HCT116 (cell line): Measurements from ENCODE around the gene CFAP99. TPM values are rescaled to one million over a fixed set of nuclear protein-coding genes. Genes with fewer than 3 reads are reported as not detected.

Experiments
- ATAC-seq: fragments of 200-7000 bp; cut with Tn5 transposase; 2 replicates; pipeline ENCODE4 v1.9.1; 2020; ENCODE audit warnings: mild to moderate bottlenecking, moderate library complexity
- BruUV-seq: library from RNA; stranded (reverse); fragments of 400-500 nt; replicated peaks from 2 replicates; lab custom pipeline; 2021; lab: Mats Ljungman, UMichigan
- CTCF ChIA-PET: fragments of 300-600 bp; sonication (Branson Sonifier 250); formaldehyde crosslinking; loops from one replicate; lab custom pipeline; 2021; ENCODE audit warnings: antibody characterized with exemption; lab: Charles Lee
- POLR2A ChIA-PET: fragments of 300-600, 350-600 bp; sonication (Branson Sonifier 250); formaldehyde crosslinking; loops from one replicate; lab custom pipeline; 2021; ENCODE audit warnings: antibody characterized with exemption; lab: Charles Lee
- RAD21 ChIA-PET, 2 experiments: fragments of 300-600 bp; sonication (Branson Sonifier 250); formaldehyde crosslinking; loops; one replicate each; lab custom pipeline; 2023; ENCODE audit warnings: low total read pairs in 2 of 2; ENCODE audit not compliant: uncharacterized antibody in 2 of 2, unreplicated experiment in 2 of 2, low non-redundant PET in 1 of 2; lab: Charles Lee
- DNase-seq: peaks from one replicate; pipeline ENCODE4 v3.0.0-alpha.2; 2010; ENCODE audit warnings: low read depth, low spot score
- H2AFZ ChIP-seq: fragments of 200-600 bp; shearing (Covaris generic), sonication (generic); 2 replicates; pipeline ENCODE4 v1.6.1; 2017; ENCODE audit warnings: low read depth, mixed run types, mixed read lengths, antibody characterized with exemption, low read length; ENCODE audit not compliant: poor library complexity, severe bottlenecking
- H3K27ac ChIP-seq: 2 replicates; pipeline ENCODE4 v1.5.1; 2012; ENCODE audit warnings: low read depth, low read length
- H3K27me3 ChIP-seq: fragments of 200-600 bp; sonication (generic); 2 replicates; pipeline ENCODE4 v1.6.1; 2016; ENCODE audit warnings: mixed run types, low read length, mixed read lengths; ENCODE audit not compliant: insufficient read depth
- H3K36me3 ChIP-seq, 2 experiments: fragments of 200-500 bp in 1 of 2; fragments of 200-600 bp in 1 of 2; sonication (Bioruptor generic) in 1 of 2; sonication (generic) in 1 of 2; 2 replicates each; pipeline versions ENCODE4 v1.5.1 to v1.6.1; 2014 to 2016; ENCODE audit warnings: low read length in 2 of 2, inconsistent platforms in 1 of 2, mixed read lengths in 1 of 2, mixed run types in 1 of 2; ENCODE audit not compliant: insufficient read depth in 2 of 2, control insufficient read depth in 1 of 2
- H3K4me1 ChIP-seq, 2 experiments: fragments of 200-600 bp in 1 of 2; sonication (generic) in 1 of 2; 2 replicates each; pipeline versions ENCODE4 v1.5.1 to v1.6.1; 2012 to 2017; ENCODE audit warnings: low read length in 2 of 2, inconsistent platforms in 1 of 2, mild to moderate bottlenecking in 1 of 2, mixed read lengths in 1 of 2, mixed run types in 1 of 2, moderate library complexity in 1 of 2; ENCODE audit not compliant: insufficient read depth in 2 of 2, control insufficient read depth in 1 of 2
- H3K4me2 ChIP-seq: fragments of 200-600 bp; sonication (generic); 2 replicates; pipeline ENCODE4 v1.6.1; 2017; ENCODE audit warnings: mixed run types, low read length, mixed read lengths
- H3K4me3 ChIP-seq, 2 experiments: fragments of 200-600 bp in 1 of 2; sonication (generic) in 1 of 2; replicated peaks in 1 of 2; 2 replicates each; pipeline ENCODE4 v1.5.1; 2011 to 2016; ENCODE audit warnings: low read length in 2 of 2, control low read depth in 1 of 2, low read depth in 1 of 2, mild to moderate bottlenecking in 1 of 2, mixed read lengths in 1 of 2, mixed run types in 1 of 2
- H3K79me2 ChIP-seq: fragments of 200-600 bp; sonication (generic); 2 replicates; pipeline ENCODE4 v1.6.1; 2017; ENCODE audit warnings: mild to moderate bottlenecking, mixed run types, low read length, moderate library complexity, mixed read lengths; ENCODE audit not compliant: insufficient read depth
- H3K9ac ChIP-seq: fragments of 200-600 bp; sonication (generic); 2 replicates; pipeline ENCODE4 v1.6.1; 2016; ENCODE audit warnings: low read length, mixed read lengths
- H3K9me2 ChIP-seq: fragments of 200-600 bp; sonication (generic), shearing (Covaris generic); 2 replicates; pipeline ENCODE4 v1.6.1; 2017; ENCODE audit warnings: mixed run types, mild to moderate bottlenecking, moderate library complexity; ENCODE audit not compliant: insufficient read depth
- H3K9me3 ChIP-seq, 2 experiments: fragments of 200-500 bp in 1 of 2; fragments of 200-600 bp in 1 of 2; sonication (Bioruptor generic) in 1 of 2; sonication (generic) in 1 of 2; 2 replicates each; pipeline ENCODE4 v1.6.1; 2014 to 2017; ENCODE audit warnings: low read length in 2 of 2, mixed read lengths in 2 of 2, inconsistent platforms in 1 of 2, low read depth in 1 of 2, mild to moderate bottlenecking in 1 of 2, mixed run types in 1 of 2, moderate library complexity in 1 of 2; ENCODE audit not compliant: control insufficient read depth in 1 of 2, insufficient read depth in 1 of 2
- H4K20me1 ChIP-seq: fragments of 200-600 bp; sonication (generic), shearing (Covaris generic); 2 replicates; pipeline ENCODE4 v1.6.1; 2017; ENCODE audit warnings: mixed run types, mild to moderate bottlenecking, moderate library complexity; ENCODE audit not compliant: insufficient read depth
- CBX3 ChIP-seq: IDR thresholded peaks from 2 replicates; pipeline ENCODE4 v1.6.1; 2012; ENCODE audit warnings: low read depth
- EGR1 ChIP-seq: IDR thresholded peaks from 2 replicates; pipeline ENCODE4 v1.6.1; 2012; ENCODE audit warnings: low read depth
- EZH2 ChIP-seq: fragments of 200-600 bp; sonication (generic); IDR thresholded peaks from 2 replicates; pipeline ENCODE4 v1.6.1; 2017; ENCODE audit warnings: antibody characterized with exemption, mixed run types
- EZH2phosphoT487 ChIP-seq: fragments of 200-600 bp; IDR thresholded peaks from 2 replicates; pipeline ENCODE4 v1.6.1; 2018; ENCODE audit warnings: antibody characterized with exemption, borderline replicate concordance
- SP1 ChIP-seq: IDR thresholded peaks from 2 replicates; pipeline ENCODE4 v1.6.1; 2012; ENCODE audit warnings: low read depth
- SRF ChIP-seq: IDR thresholded peaks from 2 replicates; pipeline ENCODE4 v1.6.1; 2012; ENCODE audit warnings: low read depth
- ZBTB33 ChIP-seq: IDR thresholded peaks from 2 replicates; pipeline ENCODE4 v1.6.1; 2011; ENCODE audit warnings: mild to moderate bottlenecking, low read length, moderate library complexity; ENCODE audit not compliant: insufficient replicate concordance; ENCODE audit errors: extremely low read depth
- intact Hi-C: fragments of 100-400 bp; cut with micrococcal nuclease; formaldehyde crosslinking; loops from 2 replicates; pipeline ENCODE4 v1.10.0; 2022
- total RNA-seq: library from RNA; stranded (reverse); gene quantifications from one replicate; pipeline ENCODE4 v1.2.1, GENCODE V29; 2021; ENCODE audit not compliant: unreplicated experiment
- TF ChIP-seq, protein P1 (sequence below): IDR thresholded peaks from 2 replicates; pipeline ENCODE4 v1.6.1; 2012

Gene CFAP99
- total RNA-seq, 1 experiment from 2014 or later, result 0.42 TPM

DNA sequence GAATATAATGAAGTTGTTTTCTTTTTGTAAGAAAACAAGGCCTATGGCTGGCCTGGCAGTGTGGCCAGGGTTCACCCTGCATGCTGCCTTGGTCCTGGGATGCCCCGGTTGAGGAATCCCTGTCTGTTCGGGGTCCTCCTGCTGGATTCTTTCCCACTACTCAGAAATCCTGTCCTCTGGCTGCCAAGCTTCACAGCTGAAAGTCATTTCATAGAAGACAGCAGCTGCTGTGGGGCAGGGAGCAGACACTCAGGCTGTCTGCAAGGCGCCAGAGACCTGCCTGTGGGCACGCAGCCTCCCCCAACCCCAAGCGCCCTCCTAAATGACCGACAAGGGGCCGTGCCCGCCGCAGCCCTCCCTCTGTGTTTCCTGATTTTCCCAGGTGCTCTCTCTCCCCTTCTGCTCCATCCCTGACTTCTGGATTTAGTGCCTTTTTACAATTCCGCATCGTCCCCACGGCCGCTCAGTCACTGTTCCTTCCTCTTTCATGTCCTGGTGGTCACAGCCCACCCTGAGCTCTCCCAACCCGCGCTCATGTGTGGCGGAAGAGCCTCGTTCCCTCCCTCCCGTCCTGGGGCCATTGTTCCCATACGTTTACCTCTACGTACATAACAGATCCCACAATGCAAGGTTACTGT is 27.9 kb upstream of the CFAP99 start (continued):
- TF ChIP-seq ZBTB33 (no peak), EGR1 (no peak), SP1 (no peak), EZH2phosphoT487 (no peak)
- TF ChIP-seq, protein P1, sequence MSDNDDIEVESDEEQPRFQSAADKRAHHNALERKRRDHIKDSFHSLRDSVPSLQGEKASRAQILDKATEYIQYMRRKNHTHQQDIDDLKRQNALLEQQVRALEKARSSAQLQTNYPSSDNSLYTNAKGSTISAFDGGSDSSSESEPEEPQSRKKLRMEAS, result no peak

GRCh38 chr4:2393353-2394270 is 25.1 kb upstream of the CFAP99 start:
- no peaks in the 10 kb centered on the region for H3K9me2 ChIP-seq
- no TSS peak for BruUV-seq
- no peak overlapping the region for H2AFZ ChIP-seq
- H4K20me1 ChIP-seq, result no peaks in the 10 kb centered on the region
- H3K4me1 ChIP-seq, result no peaks in the 10 kb centered on the region
- no peak overlapping the region for H3K4me2 ChIP-seq
- H3K36me3 ChIP-seq, result no peaks in the 10 kb centered on the region
- intact Hi-C loops, result no loop called here
- 0 out of 2 replicates have a peak, but pooled peaks cover 4% of the 10 kb centered on the region for H3K79me2 ChIP-seq
- ATAC-seq (no peak), DNase-seq (no peak)
- CTCF ChIA-PET, result no interaction called here
- POLR2A ChIA-PET, result no interaction called here
- H3K9me3 ChIP-seq, result no peaks in the 10 kb centered on the region
- TF ChIP-seq EZH2 (no peak), SP1 (no peak), CBX3 (no peak), SRF (no peak)
- no peak overlapping the region for H3K9ac ChIP-seq
- H3K27ac ChIP-seq, result no peak overlapping the region
- H3K4me3 ChIP-seq, result no peak overlapping the region
- H3K27me3 ChIP-seq, result no peaks in the 10 kb centered on the region
- RAD21 ChIA-PET, result no interaction called here
